GM13976 (cell line): ENCODE measurements around the gene MEPCE.

Experiments used
- DNase-seq: peaks from one replicate; pipeline ENCODE4 v3.0.0; 2012; ENCODE audit warnings: low spot score
- in situ Hi-C: fragments of 300-500 bp; cut with MboI; formaldehyde crosslinking; loops from one replicate; pipeline ENCODE4 v1.12.0; 2022; ENCODE audit warnings: low sequenced_read_pairs, mixed read lengths, inconsistent platforms; ENCODE audit not compliant: unreplicated experiment
- TF ChIP-seq, protein P1 (sequence below): IDR thresholded peaks from 2 replicates; pipeline ENCODE4 v1.5.1; 2012; ENCODE audit warnings: borderline replicate concordance, mild to moderate bottlenecking; ENCODE audit not compliant: insufficient read depth; ENCODE audit errors: extremely low read depth, missing control alignments, control extremely low read depth

Gene MEPCE

DNA sequence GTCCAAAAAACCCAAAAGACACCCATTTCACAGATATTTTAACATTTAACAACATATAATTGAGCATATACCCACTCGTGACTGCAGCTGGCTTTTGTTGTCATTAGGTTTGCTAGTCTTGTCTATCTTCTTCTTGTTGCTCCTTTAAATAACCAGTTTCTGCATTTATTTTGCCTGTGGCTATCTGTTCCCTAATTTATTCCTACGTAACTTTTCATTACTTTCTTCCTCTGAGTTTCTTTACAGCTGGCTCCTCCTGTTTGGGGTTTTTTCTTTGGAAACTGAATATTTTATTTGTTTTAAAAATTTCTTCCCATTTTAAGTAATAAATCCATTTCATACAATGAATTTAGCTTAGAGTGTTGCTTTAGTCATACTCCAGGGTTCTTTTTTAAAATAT, 41.9 kb upstream of the MEPCE start:
- TF ChIP-seq, protein P1, sequence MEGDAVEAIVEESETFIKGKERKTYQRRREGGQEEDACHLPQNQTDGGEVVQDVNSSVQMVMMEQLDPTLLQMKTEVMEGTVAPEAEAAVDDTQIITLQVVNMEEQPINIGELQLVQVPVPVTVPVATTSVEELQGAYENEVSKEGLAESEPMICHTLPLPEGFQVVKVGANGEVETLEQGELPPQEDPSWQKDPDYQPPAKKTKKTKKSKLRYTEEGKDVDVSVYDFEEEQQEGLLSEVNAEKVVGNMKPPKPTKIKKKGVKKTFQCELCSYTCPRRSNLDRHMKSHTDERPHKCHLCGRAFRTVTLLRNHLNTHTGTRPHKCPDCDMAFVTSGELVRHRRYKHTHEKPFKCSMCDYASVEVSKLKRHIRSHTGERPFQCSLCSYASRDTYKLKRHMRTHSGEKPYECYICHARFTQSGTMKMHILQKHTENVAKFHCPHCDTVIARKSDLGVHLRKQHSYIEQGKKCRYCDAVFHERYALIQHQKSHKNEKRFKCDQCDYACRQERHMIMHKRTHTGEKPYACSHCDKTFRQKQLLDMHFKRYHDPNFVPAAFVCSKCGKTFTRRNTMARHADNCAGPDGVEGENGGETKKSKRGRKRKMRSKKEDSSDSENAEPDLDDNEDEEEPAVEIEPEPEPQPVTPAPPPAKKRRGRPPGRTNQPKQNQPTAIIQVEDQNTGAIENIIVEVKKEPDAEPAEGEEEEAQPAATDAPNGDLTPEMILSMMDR = no peak

DNA sequence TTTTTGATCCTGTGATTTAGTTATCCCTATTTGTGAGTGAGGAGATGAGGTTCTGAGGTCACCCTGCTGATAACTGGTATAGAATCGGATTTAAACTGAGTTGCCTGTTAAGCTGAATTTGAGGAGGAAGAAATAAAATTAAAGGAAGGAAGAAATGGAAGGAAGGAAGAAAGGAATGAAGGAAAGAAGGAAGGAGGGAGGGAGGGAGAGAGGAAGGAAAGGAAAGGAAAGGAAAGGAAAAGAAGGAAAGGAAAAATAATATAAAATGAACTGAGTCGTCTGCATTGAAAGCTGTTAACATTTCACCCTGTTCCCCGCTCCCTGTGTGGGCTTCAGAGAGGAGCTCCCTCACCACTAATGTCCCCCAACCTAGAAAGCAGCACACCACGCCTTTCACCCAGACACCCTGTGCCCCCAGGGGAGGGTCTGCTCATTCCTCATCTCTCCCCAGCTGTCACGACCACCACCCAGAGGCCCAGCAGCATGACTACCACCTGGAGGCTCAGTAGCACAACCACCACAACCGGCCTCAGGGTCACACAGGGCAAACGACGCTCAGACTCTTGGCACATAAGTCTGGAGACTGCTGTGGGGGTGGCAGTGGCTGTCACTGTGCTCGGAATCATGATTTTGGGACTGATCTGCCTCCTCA, 40.1 kb upstream of the MEPCE start:
- TF ChIP-seq, protein P1 = no peak
- in situ Hi-C loops = no loop called here
- DNase-seq = no peak

More for the DNA sequence above, 41.9 kb upstream of the MEPCE start:
- no peak for DNase-seq
- in situ Hi-C loops = no loop called here

DNA sequence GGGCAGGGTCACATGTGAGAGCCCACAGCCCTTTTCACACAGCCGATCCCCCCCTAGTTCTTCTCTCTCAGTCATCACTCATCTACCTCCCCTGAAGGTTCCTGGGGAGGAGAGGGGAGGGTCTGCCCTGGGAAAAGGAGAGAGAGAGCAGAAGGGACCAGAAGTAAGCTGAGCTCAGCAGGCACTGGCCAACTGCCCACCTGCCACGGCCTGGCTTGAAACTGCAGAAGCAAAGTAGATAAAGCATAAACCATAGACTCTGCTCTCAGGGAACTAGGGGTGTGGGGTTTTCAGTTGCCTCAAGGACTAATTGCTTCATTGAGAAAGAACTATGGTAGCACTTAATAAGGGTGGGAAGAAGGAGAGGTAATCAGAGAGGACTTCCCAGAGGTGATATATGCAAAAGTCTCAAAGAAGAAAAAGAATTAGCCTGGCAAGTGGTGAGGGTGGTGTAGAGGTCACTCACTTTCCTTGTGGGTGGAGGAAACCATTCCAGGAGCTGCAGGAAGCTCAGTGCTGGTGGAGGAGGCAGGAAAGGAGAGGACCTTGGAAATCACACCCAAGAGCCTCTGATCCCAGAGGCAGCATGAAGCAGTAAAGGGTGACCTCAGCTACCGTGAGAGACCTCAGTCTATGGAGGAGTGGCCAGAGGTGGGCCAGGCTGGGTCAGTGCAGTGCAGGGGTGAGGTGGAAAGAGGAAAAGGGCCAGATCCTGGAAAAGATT, 39.2 kb upstream of the MEPCE start:
- in situ Hi-C loops = no loop called here
- DNase-seq = no peak
- TF ChIP-seq, protein P1 = no peak

DNA sequence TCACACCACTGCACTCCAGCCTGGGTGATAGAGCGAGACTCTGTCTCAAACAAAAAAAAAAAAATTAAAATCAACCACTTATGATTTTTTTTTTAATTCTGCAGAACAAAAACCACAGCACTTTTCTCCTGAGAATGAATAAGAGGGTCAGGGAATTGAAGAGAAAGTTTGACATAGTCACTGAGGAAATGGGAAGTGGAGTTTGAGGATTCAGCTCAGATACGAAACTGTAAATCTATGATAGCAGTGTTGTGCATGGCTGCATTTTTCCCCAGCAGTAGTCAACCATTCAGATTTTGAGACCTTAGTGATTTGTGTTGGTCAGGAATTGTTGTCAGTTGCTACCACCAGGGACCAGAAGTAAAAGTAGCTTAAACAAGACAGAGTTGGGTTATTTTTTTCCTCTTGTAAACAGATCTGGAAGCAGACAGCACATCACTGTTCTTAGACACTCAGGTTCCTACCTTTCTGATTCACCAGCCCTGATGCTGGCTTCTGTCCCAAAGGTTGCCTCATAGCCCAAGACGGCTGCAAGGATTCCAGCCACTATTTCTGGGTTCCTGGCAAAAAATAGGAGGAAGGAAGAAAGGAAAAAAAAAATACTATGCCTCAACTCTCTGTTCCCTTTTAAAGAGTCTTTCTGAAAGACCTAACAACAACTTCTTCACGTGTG, 36.3 kb upstream of the MEPCE start:
- DNase-seq = no peak
- TF ChIP-seq, protein P1 = no peak
- in situ Hi-C loops = no loop called here

DNA sequence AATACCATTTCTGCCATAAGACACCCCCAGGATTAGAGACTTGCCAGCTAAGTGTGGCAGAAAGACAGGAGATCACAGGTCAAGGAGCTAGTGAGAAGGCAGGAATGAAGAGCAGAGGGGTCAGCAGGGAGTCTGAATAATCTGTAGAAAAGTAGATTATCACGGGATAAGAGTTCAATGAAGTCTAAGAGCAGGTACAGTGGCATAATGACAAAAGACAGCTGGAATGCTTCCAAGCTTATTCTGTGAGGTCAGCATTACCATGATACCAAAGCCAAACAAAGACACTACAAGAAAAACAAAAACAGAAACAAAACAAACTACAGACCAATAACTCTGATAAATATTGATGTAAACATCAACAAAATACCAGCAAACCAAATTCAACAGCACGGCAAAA, 35.6 kb upstream of the MEPCE start:
- TF ChIP-seq, protein P1 = no peak
- DNase-seq = no peak
- in situ Hi-C loops = no loop called here

DNA sequence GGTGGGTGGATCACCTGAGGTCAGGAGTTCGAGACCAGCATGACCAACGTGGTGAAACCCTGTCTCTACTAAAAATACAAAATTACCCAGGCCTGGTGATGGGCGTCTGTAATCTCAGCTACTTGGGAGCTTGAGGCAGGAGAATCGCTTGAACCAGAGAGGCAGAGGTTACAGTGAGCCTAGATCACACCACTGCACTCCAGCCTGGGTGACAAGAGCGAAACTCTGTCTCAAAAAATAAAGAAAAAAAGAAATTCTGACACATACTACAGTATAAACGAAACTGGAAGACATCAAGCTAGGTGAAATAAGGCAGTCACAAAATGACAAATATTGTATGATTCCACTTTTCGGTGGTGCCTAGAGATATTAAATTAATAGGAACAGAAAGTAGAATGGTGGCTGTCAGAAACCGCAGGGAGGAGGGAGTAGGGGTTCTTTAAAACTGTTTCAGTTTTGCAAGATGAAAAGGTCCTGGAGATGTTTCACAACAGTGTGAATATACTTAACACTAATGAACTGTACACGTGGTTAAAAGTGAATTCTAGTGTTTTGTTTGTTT, 33.1 kb upstream of the MEPCE start:
- TF ChIP-seq, protein P1 = no peak

More for the DNA sequence above, 33.1 kb upstream of the MEPCE start:
- peak; percentile 75 for DNase-seq
- in situ Hi-C loops = no loop called here
